Inferior parietal cortex (tissue), 1 donor: ENCODE measurements around the gene MGME1.

Experiments
- DNase-seq: peaks from one replicate; pipeline ENCODE4 v3.0.0-alpha.2; 2016; ENCODE audit errors: extremely low spot score

Gene MGME1

DNA sequence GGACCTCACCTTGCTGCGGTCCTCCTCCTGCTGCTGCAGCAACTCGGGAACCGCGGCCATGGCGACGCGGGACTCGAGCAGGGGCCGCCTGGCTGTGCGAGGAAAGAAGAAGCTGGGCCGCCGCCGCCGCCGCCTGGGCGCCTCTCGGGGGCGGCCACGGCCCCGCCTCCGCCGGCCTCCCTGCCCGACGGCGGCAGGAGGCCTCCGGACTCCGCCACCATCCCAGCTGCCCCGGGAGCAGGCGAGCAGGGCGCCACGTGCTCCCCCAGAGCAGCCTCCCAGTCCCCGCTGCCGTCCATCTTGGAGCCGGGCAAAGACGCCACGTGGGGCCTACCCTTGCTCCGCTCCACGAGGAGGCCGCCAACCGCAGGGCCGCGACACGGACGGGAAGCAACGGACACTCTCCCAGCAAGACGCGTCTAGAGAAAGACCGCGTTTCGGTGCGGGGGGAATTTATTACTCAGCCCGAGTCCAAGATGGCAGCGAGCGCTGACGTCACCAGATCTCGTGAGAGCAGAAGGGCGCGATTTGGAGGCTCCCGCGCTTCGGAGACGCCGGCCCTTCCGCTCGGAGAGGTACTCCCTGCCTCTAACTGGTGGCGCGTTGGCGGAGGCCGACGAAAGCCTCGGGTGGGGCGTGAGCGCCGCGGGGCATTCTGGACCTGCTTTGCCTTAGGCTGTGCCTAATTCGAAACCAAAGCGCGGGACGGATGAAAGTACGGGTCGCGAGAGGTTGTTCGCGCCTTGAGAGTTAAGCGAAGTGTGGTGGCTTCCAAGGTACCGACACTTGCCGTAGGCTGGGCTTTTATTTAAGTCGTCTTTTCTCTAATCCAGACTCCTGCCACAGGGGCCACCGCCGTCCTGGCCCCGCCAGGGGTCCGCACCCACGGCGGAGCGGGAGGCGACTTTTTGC, at the start of gene MGME1, which contains the start of gene SNX5:
TSS of gene MGME1 (plus strand) at position 653 of the 912 bp plus-strand sequence. CDS start 842 bp downstream, outside the sequence.
TSS of gene SNX5 (minus strand) at position 429 of the 912 bp plus-strand sequence. CDS start at position 60, 369 bp downstream.
- DNase-seq, result peak; percentile 98

GRCh38 chr20:17919149-17919548, 49.7 kb upstream of the MGME1 start:
- DNase-seq, result no peak

GRCh38 chr20:17921774-17922173, 47.0 kb upstream of the MGME1 start:
- no peak for DNase-seq

DNA sequence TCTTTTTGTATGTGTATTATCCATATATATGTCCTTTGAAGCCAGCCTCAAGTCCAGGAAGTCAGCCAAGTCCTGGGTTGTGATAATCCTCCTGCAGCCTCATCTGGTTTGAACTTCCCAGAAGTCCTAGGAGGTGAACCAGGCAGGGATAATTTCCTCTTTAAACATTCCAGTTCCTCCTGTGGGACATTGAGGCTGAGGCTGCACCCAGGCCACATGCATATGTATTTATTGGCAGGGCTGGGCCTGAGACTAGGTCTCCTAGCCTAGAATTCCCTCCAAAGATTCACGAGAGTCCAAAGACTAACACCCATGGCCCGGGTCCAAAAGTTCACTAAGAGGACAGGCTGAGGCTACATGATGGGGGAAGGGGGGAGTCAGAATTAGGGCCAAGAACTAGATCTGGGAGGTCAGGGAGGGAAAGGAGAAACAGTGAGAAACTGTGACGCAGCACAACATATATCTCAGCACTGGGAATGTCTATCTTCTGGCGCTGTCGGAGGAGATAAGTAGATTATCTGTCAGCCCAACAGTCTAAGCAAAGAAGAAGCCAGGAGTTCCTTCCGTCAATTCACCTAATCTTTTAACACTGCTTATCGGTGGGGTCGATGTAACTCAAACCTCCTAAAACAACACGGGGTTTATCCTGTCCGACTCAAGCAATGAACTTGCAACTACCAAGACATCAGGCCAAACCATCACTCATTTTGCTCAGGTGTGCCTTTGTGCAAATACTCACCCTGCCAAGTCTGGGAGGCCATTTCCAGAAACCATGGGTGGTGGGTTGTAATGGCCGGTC, 43.5 kb upstream of the MGME1 start:
- no peak for DNase-seq

DNA sequence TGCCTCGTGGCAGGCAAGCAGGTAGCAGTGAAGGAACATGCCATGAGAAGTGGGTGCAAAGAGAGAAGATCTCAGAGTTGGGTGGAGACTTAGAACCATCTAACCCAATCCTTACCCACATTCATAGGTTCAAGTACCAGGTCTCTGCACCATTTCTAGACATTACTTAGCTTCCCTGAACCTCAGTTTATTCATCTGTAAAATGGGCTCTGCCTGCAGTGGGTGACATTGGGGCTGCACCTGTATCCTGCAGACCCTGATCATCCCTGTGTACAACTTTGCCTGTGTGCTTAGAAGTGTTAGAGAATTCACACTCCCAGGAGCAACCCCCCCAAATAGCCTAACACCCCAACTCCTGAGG, 42.9 kb upstream of the MGME1 start:
- no peak for DNase-seq

DNA sequence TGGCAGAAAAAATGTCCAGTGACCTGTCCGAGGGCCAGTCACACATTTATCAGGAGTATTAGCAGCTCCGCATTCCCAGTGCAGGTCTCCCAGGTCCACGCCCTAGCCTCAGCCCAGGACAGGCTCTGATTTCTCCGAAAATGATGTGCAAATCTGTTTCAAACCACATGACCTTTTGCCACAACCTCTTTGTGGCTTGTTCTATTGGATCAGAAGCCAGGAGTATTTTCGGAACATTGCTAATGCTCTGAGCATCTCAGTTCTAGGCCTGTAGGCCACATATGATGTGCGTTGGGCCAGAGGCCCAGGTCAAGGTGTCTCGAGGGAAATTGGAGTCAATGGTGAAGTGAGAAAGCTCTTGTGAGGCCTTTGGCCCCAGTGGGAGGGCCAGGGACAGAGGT, 40.6 kb upstream of the MGME1 start:
- no peak for DNase-seq

- DNase-seq, result no peak
These were observed 40.0 kb upstream of the MGME1 start for GRCh38 chr20:17928633-17929311.

- DNase-seq, result no peak
These were observed 37.3 kb upstream of the MGME1 start for GRCh38 chr20:17931513-17931912.

GRCh38 chr20:17932396-17932795, 36.4 kb upstream of the MGME1 start:
- no peak for DNase-seq

- DNase-seq, result no peak
These were observed 35.7 kb upstream of the MGME1 start for GRCh38 chr20:17933121-17933520.

DNA sequence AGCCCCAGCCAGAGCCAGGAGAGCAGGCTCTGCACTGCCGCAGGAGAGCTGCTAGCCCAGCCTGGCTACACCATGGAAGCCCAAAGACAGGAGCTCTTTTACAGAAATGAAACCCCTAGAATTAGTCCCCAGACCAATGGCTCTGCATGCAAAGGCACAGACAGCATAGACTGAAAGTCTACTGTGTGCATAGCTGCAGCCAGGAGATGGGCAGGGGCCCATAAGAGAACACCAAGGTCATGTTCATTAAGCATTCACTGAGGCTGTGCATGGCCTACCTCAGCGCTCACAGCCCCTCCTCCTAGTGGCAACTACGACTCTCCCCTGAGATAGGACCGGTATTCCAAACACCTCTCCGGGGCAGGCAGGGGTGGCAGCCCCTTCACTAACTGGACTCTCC, 35.1 kb upstream of the MGME1 start:
- no peak for DNase-seq

DNA sequence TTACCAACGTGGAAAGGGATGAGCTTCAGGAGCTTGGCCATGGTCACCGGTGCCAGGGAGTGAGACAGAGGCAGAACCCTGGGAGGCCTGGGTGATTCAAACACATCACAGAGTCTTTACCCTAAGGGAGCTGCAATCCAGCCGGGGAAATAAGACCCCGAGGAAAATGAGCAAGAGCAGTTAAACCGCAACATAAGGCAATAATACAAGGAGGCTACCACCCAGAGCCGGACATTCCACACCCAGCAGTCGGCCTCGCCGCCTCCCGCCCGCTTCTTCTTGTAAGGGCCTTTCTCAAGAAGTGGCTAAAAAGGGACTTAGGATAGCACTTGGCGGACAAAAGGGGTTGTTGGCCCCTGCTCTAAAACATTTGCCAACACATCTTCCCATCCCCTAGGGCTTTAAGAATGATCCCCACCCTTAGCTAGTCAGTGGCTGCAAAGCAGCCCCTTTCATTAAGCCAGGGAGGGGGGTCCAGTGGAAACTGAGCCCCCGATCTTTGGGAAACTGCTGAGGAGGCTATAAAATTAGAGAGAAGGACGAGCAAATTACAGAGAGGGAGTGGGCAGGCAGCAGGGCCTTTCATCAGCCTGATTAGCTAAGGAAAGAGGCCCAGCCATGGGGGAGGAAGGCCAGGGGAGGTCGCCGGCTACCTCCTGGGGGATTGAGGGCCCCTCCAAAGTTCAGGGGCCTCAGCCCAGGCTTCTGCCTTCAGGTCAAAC, 34.5 kb upstream of the MGME1 start:
- no peak for DNase-seq

DNA sequence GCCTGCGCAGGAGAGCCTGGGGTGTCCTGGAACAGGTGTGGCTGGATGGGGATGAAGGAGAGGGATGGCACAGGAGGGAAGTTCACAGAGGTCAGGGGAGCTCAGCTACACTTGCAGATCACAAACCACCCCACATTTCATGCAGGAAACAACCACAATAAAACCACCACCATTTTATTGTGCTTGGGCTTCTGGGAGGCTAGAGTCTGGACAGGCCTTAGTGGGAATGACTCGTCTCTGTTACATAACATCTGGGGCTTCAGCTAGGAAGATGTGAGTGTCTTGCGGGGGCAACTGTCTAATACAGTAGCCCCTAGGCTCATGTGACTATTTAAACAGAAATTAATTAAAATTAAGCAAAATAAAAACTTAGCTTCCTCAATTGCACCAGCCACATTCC, 33.6 kb upstream of the MGME1 start:
- DNase-seq, result no peak

DNA sequence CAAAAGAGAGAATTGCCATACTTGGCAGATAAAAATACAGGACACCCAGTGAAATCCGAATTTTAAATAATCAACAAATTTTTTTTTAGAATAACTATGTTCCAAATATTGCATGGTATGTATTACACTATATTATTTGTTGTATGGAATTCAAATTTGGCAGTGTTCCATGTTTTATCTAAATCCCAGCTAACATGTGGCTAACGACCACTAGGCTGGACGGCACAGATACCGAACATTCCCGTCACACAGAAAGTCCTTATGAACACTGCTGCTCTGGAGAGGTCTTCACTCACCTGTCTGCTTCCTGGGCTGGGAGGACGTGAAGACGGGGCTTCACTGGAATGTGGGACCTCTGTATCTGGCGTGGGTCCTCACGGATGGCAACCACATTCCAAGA, 33.1 kb upstream of the MGME1 start:
- DNase-seq, result no peak

- DNase-seq, result no peak
These were observed 32.5 kb upstream of the MGME1 start for GRCh38 chr20:17936286-17936760.

DNA sequence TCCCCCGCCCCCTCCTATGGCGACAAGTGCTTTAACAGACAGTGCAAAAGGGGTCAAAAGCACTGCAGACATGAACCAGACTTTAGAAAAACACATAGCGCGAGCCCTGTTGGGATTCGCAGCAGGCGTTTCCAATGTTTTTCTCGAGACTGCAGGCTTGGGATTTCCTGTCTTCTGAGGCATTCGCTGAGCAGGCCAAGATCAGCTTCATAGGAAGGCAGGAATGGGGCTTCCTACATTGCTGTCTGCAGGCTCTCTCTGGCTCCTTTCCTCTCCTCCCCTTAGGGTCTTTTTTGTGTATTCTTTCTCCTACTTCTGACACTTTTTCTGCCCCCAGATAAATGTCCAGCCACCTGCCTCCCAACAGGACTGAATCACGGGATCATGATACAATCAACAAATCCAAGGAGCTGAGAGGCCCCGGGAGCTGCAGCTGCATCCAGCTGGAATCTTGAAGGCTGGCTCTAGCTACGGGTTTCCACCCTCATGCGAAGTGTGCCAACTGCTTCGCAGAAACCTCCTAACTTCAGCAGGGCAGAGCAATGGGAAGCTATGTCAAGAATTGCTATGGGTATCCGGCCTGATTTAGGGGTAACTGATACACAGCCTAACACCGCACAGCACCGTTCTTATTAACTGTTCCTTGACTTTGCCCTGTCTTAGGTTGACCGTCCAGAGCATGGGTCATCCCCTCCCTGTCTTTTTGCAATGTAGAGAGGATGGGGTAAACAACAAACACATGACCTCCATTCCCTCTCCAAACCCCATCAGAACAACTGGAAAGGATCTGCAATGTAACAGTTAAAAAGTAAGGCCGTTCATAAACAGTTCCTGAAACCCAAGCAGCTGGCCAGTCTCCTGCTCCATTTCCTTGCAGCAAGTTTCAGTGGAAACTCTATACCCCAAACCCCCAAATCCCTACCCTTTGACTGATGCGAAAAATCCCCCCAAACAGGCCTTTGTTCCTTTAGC, 31.8 kb upstream of the MGME1 start:
- no peak for DNase-seq

- DNase-seq, result peak; percentile 66
These were observed 29.8 kb upstream of the MGME1 start for GRCh38 chr20:17938871-17939619.

- no peak for DNase-seq
These were observed 29.1 kb upstream of the MGME1 start for GRCh38 chr20:17939622-17940223.
